Right hindlimb (tissue), 1 donor: ENCODE data around the gene GRAMD4.

ENCODE experiments used
- DNase-seq: peaks from one replicate; pipeline ENCODE4 v3.0.0-alpha.2; 2018

GRAMD4 gene

DNA sequence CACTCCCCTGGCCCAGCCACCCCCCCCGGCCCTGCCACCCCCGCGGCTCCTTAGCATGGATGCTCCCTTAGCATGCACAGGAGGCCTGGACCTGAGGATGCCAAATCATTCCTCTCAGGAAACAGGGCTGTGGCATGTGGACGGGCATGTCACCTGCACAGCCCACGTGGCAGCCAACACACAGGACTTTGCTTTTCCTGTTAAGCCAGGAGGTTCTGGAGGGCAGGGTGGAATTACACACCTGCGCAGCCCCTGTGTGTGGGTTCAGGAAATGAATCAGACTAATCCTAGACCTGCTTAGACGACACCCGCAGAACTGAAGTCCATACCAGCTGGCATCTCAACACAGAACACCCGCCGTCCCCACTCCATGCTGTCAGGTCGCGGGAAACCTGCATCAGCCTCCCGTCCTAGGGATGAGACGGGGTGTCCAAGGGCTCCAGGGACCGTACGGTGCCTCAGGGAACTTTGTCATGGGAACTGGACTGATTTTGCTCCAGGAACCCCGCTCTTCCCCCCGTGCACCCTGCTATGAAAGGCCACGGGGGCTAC is 107.7 kb downstream of the GRAMD4 start:
- no peak for DNase-seq

DNA sequence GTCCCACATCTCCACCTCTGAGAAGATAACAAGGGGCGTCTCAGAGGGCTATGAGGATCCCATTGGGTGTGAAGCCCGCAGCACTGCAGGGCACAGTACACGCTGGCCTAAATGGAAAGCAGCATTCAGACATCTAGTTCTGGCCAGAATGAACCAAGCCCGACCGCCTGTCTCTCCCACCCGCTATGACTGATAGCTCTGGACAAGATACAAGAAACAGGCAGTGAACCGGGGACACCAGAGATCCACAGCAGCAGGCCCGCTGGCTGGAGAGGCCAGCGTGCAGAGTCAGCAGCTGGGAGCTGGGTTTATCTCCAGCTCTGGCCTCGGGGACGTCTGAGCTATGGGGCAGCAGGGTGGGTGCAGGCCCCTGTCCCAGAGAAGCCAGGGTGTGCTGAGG is 108.3 kb downstream of the GRAMD4 start:
- DNase-seq, result no peak
